Measurements from ENCODE around the gene TPRN. TPM values are rescaled to one million over a fixed set of nuclear protein-coding genes. Genes with fewer than 3 reads are reported as not detected.

The TPRN gene
- total RNA-seq, 2 donors from 2014 or later, result 90.0 to 91.3 TPM

GRCh38 chr9:137232510-137232909 is 32.0 kb upstream of the TPRN start:
- Histone ChIP-seq H3K36me3 (replicated peaks in 1 of 2; ENCODE audit: insufficient read depth in 1 of 2, low read depth in 2 of 2) (no peaks in the 10 kb centered on the region), H3K27ac (no peak overlapping the region), H3K4me3 (no peak overlapping the region), H3K4me1 (peaks cover 27% of the 10 kb centered on the region), H3K9me3 (no peaks in the 10 kb centered on the region), H3K27me3 (peaks cover 0 to 26% of the 10 kb centered on the region in 2 donors)
- WGBS, 2 donors, result 60 to 80% methylated on average over 2 to 24 of the region's 24 CpGs
- intact Hi-C loops (cut with DNase I), result loop anchor here (5.0 kb wide), 2 partner anchors 40 to 115 kb away; no protein-coding TSS in a partner anchor
- DNase-seq (no peak), ATAC-seq (no peak)
- TF ChIP-seq CTCF (IDR thresholded peaks at IDR 0.05), result no peak
- no peak for TF ChIP-seq POLR2A (IDR thresholded peaks at IDR 0.05)

DNA sequence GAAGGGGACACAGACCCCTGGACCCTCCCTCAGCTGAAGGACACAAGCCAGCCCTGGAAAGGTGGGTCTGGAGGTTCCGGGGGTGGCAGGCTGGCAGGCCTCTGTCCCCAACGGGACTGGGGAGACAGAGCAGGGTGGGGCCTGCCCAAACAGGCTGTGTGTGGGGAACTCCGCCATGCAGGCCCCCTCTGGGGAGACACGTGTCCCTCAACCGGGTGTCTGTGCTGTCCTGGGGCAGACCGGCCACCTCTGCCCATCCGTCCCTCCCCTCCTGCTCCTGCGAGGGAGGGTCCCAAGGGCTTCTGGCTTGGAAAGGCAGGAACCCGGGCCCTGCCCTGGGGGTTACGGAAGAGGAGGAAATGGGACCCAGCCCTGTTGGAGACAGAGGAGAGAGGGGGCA is 31.6 kb upstream of the TPRN start:
- intact Hi-C loops (cut with DNase I), result loop anchor here (5.0 kb wide), 2 partner anchors 40 to 115 kb away; no protein-coding TSS in a partner anchor
- peaks cover 0 to 26% of the 10 kb centered on the region in 2 donors for H3K27me3 ChIP-seq
- H3K4me3 ChIP-seq, result no peak overlapping the region
- peaks cover 27% of the 10 kb centered on the region for H3K4me1 ChIP-seq
- H3K27ac ChIP-seq, result no peak overlapping the region
- no peaks in the 10 kb centered on the region for H3K36me3 ChIP-seq (replicated peaks in 1 of 2; ENCODE audit: insufficient read depth in 1 of 2, low read depth in 2 of 2)
- DNase-seq (no peak), ATAC-seq (no peak)
- no peak for TF ChIP-seq CTCF (IDR thresholded peaks at IDR 0.05)
- no peaks in the 10 kb centered on the region for H3K9me3 ChIP-seq
- 68 to 77% methylated on average over 4 to 10 of the region's 10 CpGs for WGBS, 2 donors

DNA sequence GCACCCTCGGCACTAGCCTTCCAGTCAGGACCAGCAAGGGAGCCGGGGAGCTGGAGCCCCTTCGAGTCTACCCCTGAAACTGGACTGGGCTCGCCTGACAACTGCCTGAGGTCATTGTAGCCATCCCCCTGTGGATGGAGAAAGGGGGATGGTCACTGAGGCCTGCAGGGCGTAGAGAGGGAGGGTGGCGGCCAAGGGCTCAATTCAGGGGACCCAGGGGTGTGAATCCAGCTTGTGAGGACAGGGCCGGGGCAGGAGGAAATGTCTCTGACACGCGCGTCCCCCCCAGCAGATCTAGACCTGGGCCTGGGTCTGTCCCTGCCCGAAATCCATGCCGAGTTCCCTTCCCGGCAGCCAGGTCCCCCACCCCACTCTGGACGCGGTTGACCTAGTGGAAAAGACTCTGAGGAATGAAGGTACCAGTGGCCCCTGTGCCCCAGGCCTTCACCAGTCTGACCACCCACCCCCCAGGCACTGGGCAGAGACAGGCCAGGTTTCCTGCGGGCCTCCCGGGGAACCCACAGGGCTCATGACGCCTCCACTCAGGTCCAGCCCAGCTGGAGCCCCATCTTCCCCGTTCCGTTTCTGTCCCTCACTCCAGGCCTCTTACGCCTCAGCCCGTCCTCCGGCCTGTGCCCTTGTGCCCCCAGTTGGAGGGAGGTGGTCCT is 31.0 kb upstream of the TPRN start:
- H3K27ac ChIP-seq, result no peak overlapping the region
- intact Hi-C loops (cut with DNase I), result loop anchor here (5.0 kb wide), 2 partner anchors 39 to 114 kb away; no protein-coding TSS in a partner anchor
- peaks cover 0 to 26% of the 10 kb centered on the region in 2 donors for H3K27me3 ChIP-seq
- no peaks in the 10 kb centered on the region for H3K36me3 ChIP-seq (replicated peaks in 1 of 2; ENCODE audit: insufficient read depth in 1 of 2, low read depth in 2 of 2)
- 85 to 88% methylated on average over 16 to 22 of the region's 23 CpGs for WGBS, 2 donors
- TF ChIP-seq POLR2A (IDR thresholded peaks at IDR 0.05) (no peak), CTCF (IDR thresholded peaks at IDR 0.05) (no peak)
- DNase-seq, result no peak
- no peak for ATAC-seq
- no peak overlapping the region for H3K4me3 ChIP-seq
- H3K9me3 ChIP-seq, result no peaks in the 10 kb centered on the region
- peaks cover 27% of the 10 kb centered on the region for H3K4me1 ChIP-seq

DNA sequence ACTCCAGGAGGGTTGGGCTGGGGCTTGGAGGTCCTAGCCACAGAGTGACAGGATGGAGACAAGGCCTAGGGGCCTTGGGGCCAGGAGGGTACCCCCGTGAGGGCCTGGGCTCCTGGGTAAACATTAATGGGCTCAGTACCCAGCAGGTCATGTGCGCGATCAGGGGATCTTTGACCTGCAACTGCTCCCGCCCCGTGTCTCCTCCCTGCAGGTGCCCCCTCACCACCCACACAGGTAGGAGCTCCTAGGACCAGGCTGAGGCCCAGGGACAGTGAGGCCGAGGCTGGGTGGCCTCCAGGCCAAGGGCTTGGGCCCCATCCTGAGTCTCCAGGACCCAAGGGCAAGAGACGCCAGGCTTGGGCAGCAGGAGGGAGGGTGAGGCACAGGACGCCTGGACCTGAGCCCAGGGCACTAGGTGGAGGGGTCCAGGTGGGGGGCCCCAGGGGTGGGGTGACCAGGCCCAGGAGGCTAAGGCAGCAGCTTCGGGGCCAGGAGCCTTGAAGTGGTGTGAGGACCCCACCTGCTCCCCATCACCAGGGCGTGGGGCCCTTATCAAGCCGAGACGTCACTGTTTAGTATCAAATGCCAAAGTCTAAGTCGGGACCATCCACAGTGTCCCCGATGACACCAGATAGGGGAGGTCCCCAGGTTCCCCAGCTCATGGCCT is 30.3 kb upstream of the TPRN start, which contains the start of gene SLC34A3:
SLC34A3 (plus strand) TSS at position 197 of the 667 bp plus-strand sequence. CDS start 802 bp downstream, outside the sequence.
- 63 to 68% methylated on average over 7 to 14 of the region's 14 CpGs for WGBS, 2 donors
- TF ChIP-seq CTCF (IDR thresholded peaks at IDR 0.05), result no peak
- TF ChIP-seq POLR2A (IDR thresholded peaks at IDR 0.05), result no peak
- no peaks in the 10 kb centered on the region for H3K36me3 ChIP-seq (replicated peaks in 1 of 2; ENCODE audit: insufficient read depth in 1 of 2, low read depth in 2 of 2)
- H3K9me3 ChIP-seq, result no peaks in the 10 kb centered on the region
- H3K27ac ChIP-seq, result no peak within 1 kb of the TSS
- ATAC-seq, result no peak
- peaks cover 0 to 24% of the 10 kb centered on the region in 2 donors for H3K27me3 ChIP-seq
- peaks cover 23% of the 10 kb centered on the region for H3K4me1 ChIP-seq
- H3K4me3 ChIP-seq, result no peak within 1 kb of the TSS
- DNase-seq, result no peak
- intact Hi-C loops (cut with DNase I), result loop anchor here (5.0 kb wide), 2 partner anchors 39 to 114 kb away; no protein-coding TSS in a partner anchor

Data from body of pancreas (tissue), 4 donors.